Right atrium auricular region (tissue), 2 donors: ENCODE measurements around the gene DNASE1L1. TPM values are rescaled to one million over a fixed set of nuclear protein-coding genes. Genes with fewer than 3 reads are reported as not detected.

Experiments
- DNase-seq: peaks from one replicate; pipeline ENCODE4 v3.0.0-alpha.2; 2019; ENCODE audit warnings: low spot score
- H3K27ac ChIP-seq, 2 donors: fragments of 200-600 bp; sonication (generic); 1 replicate in 1 of 2; 2 replicates in 1 of 2; pipeline ENCODE4 v1.5.1; 2016 to 2019
- H3K27me3 ChIP-seq, 2 donors: fragments of 200-600 bp; sonication (generic); one replicate each; pipeline versions ENCODE4 v1.5.1 to v1.6.0; 2017 to 2019
- H3K36me3 ChIP-seq: fragments of 200-600 bp; sonication (generic); one replicate; pipeline ENCODE4 v1.5.1; 2016
- H3K4me1 ChIP-seq, 2 donors: fragments of 200-600 bp; sonication (generic); one replicate each; pipeline versions ENCODE4 v1.5.1 to v1.6.0; 2017 to 2019
- H3K4me3 ChIP-seq, 2 donors: fragments of 200-600 bp; sonication (generic); 1 replicate in 1 of 2; 2 replicates in 1 of 2; pipeline ENCODE4 v1.5.1; 2017 to 2019; ENCODE audit warnings: mild to moderate bottlenecking in 1 of 2, moderate library complexity in 1 of 2
- H3K9me3 ChIP-seq, 2 donors: fragments of 200-600 bp; sonication (generic); one replicate each; pipeline ENCODE4 v1.5.1; 2019
- CTCF ChIP-seq, 2 donors: fragments of 200-600 bp; sonication (generic); IDR thresholded peaks; one replicate each; pipeline ENCODE4 v1.5.1; 2019; ENCODE audit warnings: antibody characterized with exemption in 2 of 2
- total RNA-seq, 2 donors: library from RNA; depleted of rRNA; stranded (reverse); fragments of >200 nt; gene quantifications; one replicate each; pipeline ENCODE4 v1.1.0, GENCODE V29; 2016

Gene DNASE1L1
- total RNA-seq, 2 donors from 2014 or later = 74.4 to 84.0 TPM

GRCh38 chrX:154419688-154420401 lies 10.8 kb upstream of the DNASE1L1 start:
- H3K4me1 ChIP-seq = peaks cover 0 to 9% of the 10 kb centered on the region in 2 donors

GRCh38 chrX:154419189-154419588 lies 10.1 kb upstream of the DNASE1L1 start:
- DNase-seq = no peak
- TF ChIP-seq CTCF (IDR thresholded peaks at IDR 0.05) = no peak
- no peaks in the 10 kb centered on the region for H3K36me3 ChIP-seq
- no peak overlapping the region for H3K4me3 ChIP-seq
- H3K27me3 ChIP-seq = no peaks in the 10 kb centered on the region
- H3K9me3 ChIP-seq = no peaks in the 10 kb centered on the region
- H3K4me1 ChIP-seq = peaks cover 0 to 9% of the 10 kb centered on the region in 2 donors
- peak overlapping the region; percentile 70 to 88 for H3K27ac ChIP-seq

More at GRCh38 chrX:154419688-154420401, 10.8 kb upstream of the DNASE1L1 start:
- Histone ChIP-seq H3K27me3 (no peaks in the 10 kb centered on the region), H3K9me3 (no peaks in the 10 kb centered on the region), H3K4me3 (peak overlapping the region; percentile 27 to 28), H3K36me3 (no peaks in the 10 kb centered on the region), H3K27ac (peak overlapping the region; percentile 70 to 88)
- no peak for DNase-seq
- TF ChIP-seq CTCF (IDR thresholded peaks at IDR 0.05) = no peak

- TF ChIP-seq CTCF (IDR thresholded peaks at IDR 0.05) = no peak
- Histone ChIP-seq H3K27ac (no peak overlapping the region), H3K9me3 (no peaks in the 10 kb centered on the region), H3K36me3 (no peaks in the 10 kb centered on the region), H3K4me3 (no peak overlapping the region), H3K4me1 (peaks cover 0 to 21% of the 10 kb centered on the region in 2 donors), H3K27me3 (no peaks in the 10 kb centered on the region)
- DNase-seq = no peak
Measured at GRCh38 chrX:154417157-154417556, 8.1 kb upstream of the DNASE1L1 start.

- Histone ChIP-seq H3K27me3 (no peaks in the 10 kb centered on the region), H3K4me1 (peaks cover 0 to 21% of the 10 kb centered on the region in 2 donors), H3K9me3 (no peaks in the 10 kb centered on the region), H3K4me3 (no peak overlapping the region), H3K36me3 (no peaks in the 10 kb centered on the region), H3K27ac (peak overlapping the region in 1 of 2 donors; percentile 91)
- no peak for DNase-seq
- TF ChIP-seq CTCF (IDR thresholded peaks at IDR 0.05) = no peak
Measured at GRCh38 chrX:154413142-154413541, 4.1 kb upstream of the DNASE1L1 start.

- H3K4me3 ChIP-seq = peak overlapping the region; percentile 67 to 68
- H3K4me1 ChIP-seq = peaks cover 0 to 21% of the 10 kb centered on the region in 2 donors
- no peaks in the 10 kb centered on the region for H3K27me3 ChIP-seq
- no peak for DNase-seq
- H3K36me3 ChIP-seq = no peaks in the 10 kb centered on the region
- TF ChIP-seq CTCF (IDR thresholded peaks at IDR 0.05) = no peak
- peak overlapping the region; percentile 87 to 91 for H3K27ac ChIP-seq
- no peaks in the 10 kb centered on the region for H3K9me3 ChIP-seq
Measured at GRCh38 chrX:154412468-154412867, 3.4 kb upstream of the DNASE1L1 start.

- Histone ChIP-seq H3K27ac (peak overlapping the region; percentile 87 to 91), H3K4me1 (peaks cover 0 to 21% of the 10 kb centered on the region in 2 donors), H3K36me3 (no peaks in the 10 kb centered on the region), H3K4me3 (peak overlapping the region; percentile 67 to 68), H3K27me3 (no peaks in the 10 kb centered on the region), H3K9me3 (no peaks in the 10 kb centered on the region)
- no peak for DNase-seq
- TF ChIP-seq CTCF (IDR thresholded peaks at IDR 0.05) = no peak
Measured at GRCh38 chrX:154411981-154412340, 2.9 kb upstream of the DNASE1L1 start.
